CD4-positive, alpha-beta T cell (primary cell): Measurements from ENCODE around the gene EEPD1. TPM values are rescaled to one million over a fixed set of nuclear protein-coding genes. Genes with fewer than 3 reads are reported as not detected.

Experiments
- ATAC-seq: fragments of 200-7000 bp; cut with Tn5 transposase; one replicate; pipeline ENCODE4 v1.10.0; 2022; ENCODE audit warnings: mild to moderate bottlenecking; ENCODE audit not compliant: poor library complexity
- CTCF ChIA-PET: fragments of 350-600 bp; sonication (Branson Sonifier 250); formaldehyde crosslinking; loops from one replicate; lab custom pipeline; 2021; ENCODE audit warnings: antibody characterized with exemption, inconsistent platforms; lab: Charles Lee
- POLR2A ChIA-PET: fragments of 350-600 bp; sonication (Branson Sonifier 250); formaldehyde crosslinking; loops from one replicate; lab custom pipeline; 2021; ENCODE audit warnings: antibody characterized with exemption, inconsistent platforms; lab: Charles Lee
- DNase-seq, 14 experiments: peaks; one replicate each; pipeline ENCODE4 v3.0.0-alpha.2; 2013 to 2020; ENCODE audit warnings: mixed read lengths in 2 of 14
- H3K27ac ChIP-seq, 2 donors: one replicate each; pipeline versions ENCODE4 v1.5.1 to v1.7.0; 2013; ENCODE audit warnings: low read length in 2 of 2, low read depth in 1 of 2, mild to moderate bottlenecking in 1 of 2
- H3K27me3 ChIP-seq, 2 experiments: 1 replicate in 1 of 2; 2 replicates in 1 of 2; pipeline versions ENCODE4 v1.6.1 to v1.7.0; 2013; ENCODE audit warnings: low read length in 2 of 2, control low read depth in 1 of 2, mild to moderate bottlenecking in 1 of 2, moderate library complexity in 1 of 2; ENCODE audit not compliant: insufficient read depth in 2 of 2, control insufficient read depth in 1 of 2
- H3K36me3 ChIP-seq: one replicate; pipeline ENCODE4 v1.6.1; 2013; ENCODE audit warnings: low read length, control low read depth; ENCODE audit not compliant: insufficient read depth
- H3K4me1 ChIP-seq: one replicate; pipeline ENCODE4 v1.6.1; 2013; ENCODE audit warnings: low read length, control low read depth; ENCODE audit not compliant: insufficient read depth
- H3K4me3 ChIP-seq: one replicate; pipeline ENCODE4 v1.5.1; 2013; ENCODE audit warnings: mild to moderate bottlenecking, low read length, moderate library complexity
- H3K9me3 ChIP-seq, 2 experiments: 1 replicate in 1 of 2; 2 replicates in 1 of 2; pipeline versions ENCODE4 v1.6.1 to v1.7.0; 2013; ENCODE audit warnings: low read length in 2 of 2, mild to moderate bottlenecking in 2 of 2, control low read depth in 1 of 2, moderate library complexity in 1 of 2; ENCODE audit not compliant: control insufficient read depth in 1 of 2, insufficient read depth in 1 of 2
- H3K27ac Mint-ChIP-seq: one replicate; pipeline ENCODE4 v1.8.0; 2020; ENCODE audit warnings: mixed read lengths
- H3K27me3 Mint-ChIP-seq: one replicate; pipeline ENCODE4 v1.8.0; 2021; ENCODE audit warnings: mixed read lengths
- H3K36me3 Mint-ChIP-seq: one replicate; pipeline ENCODE4 v1.8.0; 2021; ENCODE audit warnings: low read depth, mixed read lengths
- H3K4me1 Mint-ChIP-seq: one replicate; pipeline ENCODE4 v1.8.0; 2021; ENCODE audit warnings: low read depth, mixed read lengths
- H3K4me3 Mint-ChIP-seq: one replicate; pipeline ENCODE4 v1.8.0; 2020; ENCODE audit warnings: mild to moderate bottlenecking, mixed read lengths
- H3K9me3 Mint-ChIP-seq: one replicate; pipeline ENCODE4 v1.8.0; 2020; ENCODE audit warnings: mixed read lengths
- intact Hi-C, 2 experiments: fragments of 100-400 bp; cut with DNase I in 1 of 2; cut with micrococcal nuclease in 1 of 2; formaldehyde crosslinking; loops; one replicate each; pipeline versions ENCODE4 v1.15.1 to v1.9.0; 2023 to 2025; cut with DNase I, micrococcal nuclease
- total RNA-seq, 174 experiments: library from RNA in 2 of 174; stranded (reverse) in 2 of 174; gene quantifications; one replicate each; pipeline ENCODE4 v1.2.3 and lab custom pipeline; 2021 to 2026
- TF ChIP-seq, protein P1 (sequence below): fragments of 200-600 bp; IDR thresholded peaks from one replicate; pipeline ENCODE4 v1.8.0; 2022; ENCODE audit warnings: antibody characterized with exemption, mild to moderate bottlenecking

The EEPD1 gene
- total RNA-seq, 2 experiments from 2014 or later: 4.4 to 4.6 TPM

DNA sequence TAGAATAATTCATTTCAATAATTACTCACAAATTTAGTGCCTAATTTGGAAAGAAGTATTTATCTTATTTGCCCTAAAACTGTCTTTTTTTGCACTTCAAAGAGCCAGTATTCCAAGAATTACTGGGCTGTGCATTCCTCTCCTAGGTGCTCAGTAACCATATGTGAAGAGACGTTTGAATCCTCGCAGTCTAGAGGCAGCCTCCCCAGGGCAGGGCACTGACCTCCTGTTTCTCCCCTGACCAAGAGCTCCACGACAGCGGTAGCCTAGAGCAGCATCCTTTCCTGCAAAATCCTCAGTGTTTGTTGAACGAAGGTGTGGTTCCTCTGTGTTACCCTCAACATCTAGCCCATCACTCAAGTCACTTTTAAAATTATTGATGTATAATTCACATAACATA lies 113.1 kb downstream of the EEPD1 start:
- POLR2A ChIA-PET: interaction anchor here (1.0 to 1.3 kb wide), 3 partner anchors 16 to 20 kb away, joined by 3 to 4 read pairs (median 3); no protein-coding TSS in a partner anchor
- H3K9me3 ChIP-seq: no peaks in the 10 kb centered on the region
- Mint-ChIP-seq H3K27ac (no peak overlapping the region), H3K27me3 (no peaks in the 10 kb centered on the region), H3K36me3 (no peaks in the 10 kb centered on the region), H3K4me1 (peaks cover 46% of the 10 kb centered on the region), H3K9me3 (no peaks in the 10 kb centered on the region), H3K4me3 (no peak overlapping the region)
- CTCF ChIA-PET: no interaction called here
- H3K27ac ChIP-seq: no peak overlapping the region
- TF ChIP-seq, protein P1, sequence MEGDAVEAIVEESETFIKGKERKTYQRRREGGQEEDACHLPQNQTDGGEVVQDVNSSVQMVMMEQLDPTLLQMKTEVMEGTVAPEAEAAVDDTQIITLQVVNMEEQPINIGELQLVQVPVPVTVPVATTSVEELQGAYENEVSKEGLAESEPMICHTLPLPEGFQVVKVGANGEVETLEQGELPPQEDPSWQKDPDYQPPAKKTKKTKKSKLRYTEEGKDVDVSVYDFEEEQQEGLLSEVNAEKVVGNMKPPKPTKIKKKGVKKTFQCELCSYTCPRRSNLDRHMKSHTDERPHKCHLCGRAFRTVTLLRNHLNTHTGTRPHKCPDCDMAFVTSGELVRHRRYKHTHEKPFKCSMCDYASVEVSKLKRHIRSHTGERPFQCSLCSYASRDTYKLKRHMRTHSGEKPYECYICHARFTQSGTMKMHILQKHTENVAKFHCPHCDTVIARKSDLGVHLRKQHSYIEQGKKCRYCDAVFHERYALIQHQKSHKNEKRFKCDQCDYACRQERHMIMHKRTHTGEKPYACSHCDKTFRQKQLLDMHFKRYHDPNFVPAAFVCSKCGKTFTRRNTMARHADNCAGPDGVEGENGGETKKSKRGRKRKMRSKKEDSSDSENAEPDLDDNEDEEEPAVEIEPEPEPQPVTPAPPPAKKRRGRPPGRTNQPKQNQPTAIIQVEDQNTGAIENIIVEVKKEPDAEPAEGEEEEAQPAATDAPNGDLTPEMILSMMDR: no peak
- no peak for DNase-seq
- no peak for ATAC-seq
- H3K36me3 ChIP-seq: no peaks in the 10 kb centered on the region
- H3K4me1 ChIP-seq: peaks cover 20% of the 10 kb centered on the region
- intact Hi-C loops: no loop called here
- H3K27me3 ChIP-seq: no peaks in the 10 kb centered on the region
- H3K4me3 ChIP-seq: no peak overlapping the region

DNA sequence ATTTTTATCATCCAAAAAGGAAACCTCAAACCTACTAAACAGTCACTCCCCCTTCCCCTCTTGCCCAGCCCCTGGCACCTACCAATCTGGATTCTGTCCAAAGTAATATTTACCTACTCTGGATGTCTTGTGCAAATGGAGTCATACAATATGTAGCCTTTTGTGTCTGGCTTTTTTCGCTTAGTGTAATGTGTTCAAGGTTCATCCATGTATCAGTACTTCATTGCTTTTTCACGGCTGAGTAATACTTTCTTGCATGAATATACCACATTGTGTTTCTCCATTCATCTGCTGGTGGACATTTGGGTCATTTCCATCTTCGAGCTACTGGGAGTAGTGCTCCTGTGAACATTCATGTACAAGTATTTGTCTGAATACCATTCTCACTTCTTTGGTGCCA lies 113.6 kb downstream of the EEPD1 start:
- intact Hi-C loops: no loop called here
- no peak overlapping the region for H3K4me3 Mint-ChIP-seq
- TF ChIP-seq, protein P1: no peak
- H3K36me3 Mint-ChIP-seq: no peaks in the 10 kb centered on the region
- H3K4me1 Mint-ChIP-seq: peaks cover 41% of the 10 kb centered on the region
- no peaks in the 10 kb centered on the region for H3K27me3 Mint-ChIP-seq
- H3K27ac Mint-ChIP-seq: no peak overlapping the region
- ATAC-seq (no peak), DNase-seq (no peak)
- Histone ChIP-seq H3K36me3 (no peaks in the 10 kb centered on the region), H3K4me1 (peaks cover 20% of the 10 kb centered on the region), H3K27ac (no peak overlapping the region), H3K4me3 (no peak overlapping the region), H3K27me3 (no peaks in the 10 kb centered on the region), H3K9me3 (no peaks in the 10 kb centered on the region)
- H3K9me3 Mint-ChIP-seq: no peaks in the 10 kb centered on the region
- ChIA-PET CTCF (no interaction called here), POLR2A (no interaction called here)

DNA sequence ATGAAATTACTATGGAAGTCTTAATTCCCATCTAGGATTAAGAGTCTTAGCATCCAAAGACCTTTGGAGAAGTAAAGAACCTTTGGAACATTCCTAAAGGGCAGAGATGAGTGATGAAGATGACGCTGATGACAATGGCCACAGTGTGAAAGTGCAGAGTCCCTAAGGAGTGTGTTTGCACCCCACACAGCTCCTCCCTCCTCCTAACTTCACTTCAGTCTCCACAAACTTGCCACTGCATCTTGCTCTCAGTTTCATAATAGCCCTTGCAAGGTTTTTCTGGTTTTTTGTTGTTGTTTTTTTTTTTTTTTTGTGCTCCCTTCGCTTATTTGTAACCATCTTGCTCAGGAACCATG lies 119.1 kb downstream of the EEPD1 start:
- ChIA-PET CTCF (no interaction called here), POLR2A (no interaction called here)
- DNase-seq: no peak
- TF ChIP-seq, protein P1: no peak
- H3K27me3 Mint-ChIP-seq: no peaks in the 10 kb centered on the region
- intact Hi-C loops: loop anchor here in 1 of 2 experiments (5.0 kb wide), 1 partner anchor 95 kb away; no protein-coding TSS in a partner anchor
- Histone ChIP-seq H3K9me3 (no peaks in the 10 kb centered on the region), H3K4me3 (no peak overlapping the region), H3K4me1 (peaks cover 17% of the 10 kb centered on the region), H3K27ac (no peak overlapping the region), H3K36me3 (no peaks in the 10 kb centered on the region), H3K27me3 (no peaks in the 10 kb centered on the region)
- no peak overlapping the region for H3K27ac Mint-ChIP-seq
- no peaks in the 10 kb centered on the region for H3K36me3 Mint-ChIP-seq
- no peak for ATAC-seq
- H3K4me3 Mint-ChIP-seq: no peak overlapping the region
- peaks cover 18% of the 10 kb centered on the region for H3K4me1 Mint-ChIP-seq
- H3K9me3 Mint-ChIP-seq: no peaks in the 10 kb centered on the region
